Stomach (tissue), 4 donors: ENCODE measurements around the gene MGST1.

Experiments
- CTCF ChIP-seq, 7 experiments: fragments of 450-650 bp in 4 of 7; fragments of 200-600 bp in 3 of 7; sonication (generic) in 3 of 7; IDR thresholded peaks; one replicate each; pipeline ENCODE4 v1.5.1; 2016 to 2019; ENCODE audit warnings: antibody characterized with exemption in 7 of 7, control low read depth in 2 of 7, mild to moderate bottlenecking in 1 of 7
- POLR2A ChIP-seq, 4 donors: fragments of 450-650 bp; IDR thresholded peaks; one replicate each; pipeline ENCODE4 v1.6.1; 2016; ENCODE audit warnings: antibody characterized with exemption in 4 of 4, control low read depth in 2 of 4, mild to moderate bottlenecking in 1 of 4, moderate library complexity in 1 of 4
- POLR2AphosphoS5 ChIP-seq, 3 donors: sonication (generic); formaldehyde crosslinking; IDR thresholded peaks; one replicate each; pipeline ENCODE4 v1.6.1; 2016; ENCODE audit warnings: antibody characterized with exemption in 3 of 3

DNA sequence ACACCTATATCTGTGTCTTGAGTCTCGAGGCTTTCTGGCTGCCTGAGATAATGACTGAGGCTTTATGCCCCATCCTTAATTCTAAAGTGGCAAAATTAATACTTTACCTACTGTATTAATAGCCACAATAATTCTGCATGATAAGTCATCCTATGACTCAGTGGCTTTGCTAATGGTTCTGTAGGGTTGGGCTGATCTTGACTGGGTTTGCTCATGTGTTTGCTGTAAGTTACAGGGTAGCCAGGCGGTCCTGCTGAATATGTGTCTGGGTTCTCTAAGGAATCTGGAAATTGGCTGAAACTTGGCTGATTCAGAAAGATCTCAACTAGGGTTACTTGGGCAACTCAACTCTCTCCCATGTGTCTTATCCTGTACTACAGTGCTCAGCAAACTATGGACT lies 21.7 kb downstream of the MGST1 start:
- no peak for TF ChIP-seq CTCF (IDR thresholded peaks at IDR 0.05)
- no peak for TF ChIP-seq POLR2A (IDR thresholded peaks at IDR 0.05)
- no peak for TF ChIP-seq POLR2AphosphoS5 (IDR thresholded peaks at IDR 0.05)
